HEK293T (cell line): Measurements from ENCODE around the gene OR2C3.

Source experiments
- FOXA1 ChIP-seq: fragments of 450-650 bp; IDR thresholded peaks from 2 replicates; pipeline ENCODE4 v1.6.1; 2016; ENCODE audit warnings: mild to moderate bottlenecking
- FOXM1 ChIP-seq: fragments of 450-650 bp; IDR thresholded peaks from 2 replicates; pipeline ENCODE4 v1.6.1; 2017; ENCODE audit warnings: mild to moderate bottlenecking, borderline replicate concordance
- HDGF ChIP-seq: fragments of 450-650 bp; IDR thresholded peaks from 2 replicates; pipeline ENCODE4 v1.6.1; 2017; ENCODE audit warnings: antibody characterized with exemption, borderline replicate concordance
- NFRKB ChIP-seq: fragments of 450-650 bp; IDR thresholded peaks from 2 replicates; pipeline ENCODE4 v1.6.1; 2016; ENCODE audit warnings: mild to moderate bottlenecking, moderate library complexity

GRCh38 chr1:247482747-247483146 is 53.5 kb downstream of the OR2C3 start:
- no peak for TF ChIP-seq FOXA1
- TF ChIP-seq HDGF, result no peak
- no peak for TF ChIP-seq NFRKB
- TF ChIP-seq FOXM1, result no peak
